Panc1 (cell line): ENCODE measurements around the gene SUMF1. TPM values are rescaled to one million over a fixed set of nuclear protein-coding genes. Genes with fewer than 3 reads are reported as not detected.

Source experiments
- ATAC-seq: fragments of 200-7000 bp; cut with Tn5 transposase; 2 replicates; pipeline ENCODE4 v1.9.1; 2020; ENCODE audit warnings: mild to moderate bottlenecking, moderate library complexity
- BruUV-seq: library from RNA; stranded (reverse); fragments of 400-500 nt; replicated peaks from 2 replicates; lab custom pipeline; 2021; lab: Mats Ljungman, UMichigan
- CTCF ChIA-PET: fragments of 300-600 bp; sonication (Branson Sonifier 250); formaldehyde crosslinking; loops from one replicate; lab custom pipeline; 2022; ENCODE audit warnings: antibody characterized with exemption; lab: Charles Lee
- POLR2A ChIA-PET: fragments of 300-600 bp; sonication (Branson Sonifier 250); formaldehyde crosslinking; loops from one replicate; lab custom pipeline; 2022; ENCODE audit warnings: antibody characterized with exemption; lab: Charles Lee
- DNase-seq: peaks from one replicate; pipeline ENCODE4 v3.0.0-alpha.2; 2010; ENCODE audit warnings: low read depth, low spot score
- H3K27ac ChIP-seq: 2 replicates; pipeline ENCODE4 v1.5.1; 2011; ENCODE audit warnings: mild to moderate bottlenecking, low read length, inconsistent platforms
- H3K27me3 ChIP-seq: fragments of 200-500 bp; sonication (Bioruptor generic); 2 replicates; pipeline ENCODE4 v1.6.0; 2014; ENCODE audit warnings: low read length, inconsistent platforms; ENCODE audit not compliant: control insufficient read depth, insufficient read depth
- H3K36me3 ChIP-seq: fragments of 200-500 bp; sonication (Bioruptor generic); 2 replicates; pipeline ENCODE4 v1.5.1; 2014; ENCODE audit warnings: inconsistent platforms, mild to moderate bottlenecking, low read length, moderate library complexity; ENCODE audit not compliant: control insufficient read depth, insufficient read depth
- H3K4me1 ChIP-seq: 2 replicates; pipeline ENCODE4 v1.5.1; 2011; ENCODE audit warnings: inconsistent platforms, mild to moderate bottlenecking, low read length, moderate library complexity; ENCODE audit not compliant: control insufficient read depth, insufficient read depth
- H3K4me3 ChIP-seq, 2 experiments: 2 replicates each; pipeline ENCODE4 v1.5.1; 2011 to 2012; ENCODE audit warnings: low read depth in 2 of 2, low read length in 2 of 2, mild to moderate bottlenecking in 2 of 2, inconsistent platforms in 1 of 2, moderate library complexity in 1 of 2
- H3K9me3 ChIP-seq: fragments of 200-500 bp; sonication (Bioruptor generic); 2 replicates; pipeline ENCODE4 v1.5.1; 2014; ENCODE audit warnings: low read depth, mild to moderate bottlenecking, inconsistent platforms, low read length, moderate library complexity; ENCODE audit not compliant: control insufficient read depth, insufficient read depth
- POLR2AphosphoS5 ChIP-seq: IDR thresholded peaks from 2 replicates; pipeline ENCODE4 v1.6.1; 2012; ENCODE audit warnings: mild to moderate bottlenecking, low read depth, low read length, moderate library complexity
- SIN3A ChIP-seq: IDR thresholded peaks from 2 replicates; pipeline ENCODE4 v1.6.1; 2012; ENCODE audit warnings: low read depth, mild to moderate bottlenecking, low read length, moderate library complexity, borderline replicate concordance; ENCODE audit not compliant: insufficient read depth
- TCF7L2 ChIP-seq: IDR thresholded peaks from 2 replicates; pipeline ENCODE4 v1.6.1; 2011; ENCODE audit warnings: mild to moderate bottlenecking, low read depth, low read length, inconsistent platforms
- in situ Hi-C: cut with HindIII; loops from 2 replicates; pipeline ENCODE4 v1.10.0; 2016; ENCODE audit warnings: low sequenced_read_pairs, low pct_unique_long_range_greater_than_20kb
- intact Hi-C: fragments of 100-400 bp; cut with micrococcal nuclease; formaldehyde crosslinking; loops from one replicate; pipeline ENCODE4 v1.10.0; 2022; ENCODE audit not compliant: unreplicated experiment
- total RNA-seq: library from RNA; stranded (reverse); gene quantifications from one replicate; pipeline ENCODE4 v1.2.1, GENCODE V29; 2021; ENCODE audit not compliant: unreplicated experiment
- TF ChIP-seq, protein P1 (sequence below), 2 experiments: IDR thresholded peaks; 2 replicates each; pipeline ENCODE4 v1.6.1; 2011 to 2012; ENCODE audit warnings: low read depth in 2 of 2, control low read depth in 1 of 2, low read length in 1 of 2, mild to moderate bottlenecking in 1 of 2, moderate library complexity in 1 of 2; ENCODE audit not compliant: insufficient read depth in 1 of 2
- TF ChIP-seq, protein P2 (sequence below): fragments of 450-650 bp; IDR thresholded peaks from 2 replicates; pipeline ENCODE4 v1.5.1; 2017; ENCODE audit warnings: mild to moderate bottlenecking

SUMF1 gene
- total RNA-seq, 1 experiment from 2014 or later, result 15.5 TPM

DNA sequence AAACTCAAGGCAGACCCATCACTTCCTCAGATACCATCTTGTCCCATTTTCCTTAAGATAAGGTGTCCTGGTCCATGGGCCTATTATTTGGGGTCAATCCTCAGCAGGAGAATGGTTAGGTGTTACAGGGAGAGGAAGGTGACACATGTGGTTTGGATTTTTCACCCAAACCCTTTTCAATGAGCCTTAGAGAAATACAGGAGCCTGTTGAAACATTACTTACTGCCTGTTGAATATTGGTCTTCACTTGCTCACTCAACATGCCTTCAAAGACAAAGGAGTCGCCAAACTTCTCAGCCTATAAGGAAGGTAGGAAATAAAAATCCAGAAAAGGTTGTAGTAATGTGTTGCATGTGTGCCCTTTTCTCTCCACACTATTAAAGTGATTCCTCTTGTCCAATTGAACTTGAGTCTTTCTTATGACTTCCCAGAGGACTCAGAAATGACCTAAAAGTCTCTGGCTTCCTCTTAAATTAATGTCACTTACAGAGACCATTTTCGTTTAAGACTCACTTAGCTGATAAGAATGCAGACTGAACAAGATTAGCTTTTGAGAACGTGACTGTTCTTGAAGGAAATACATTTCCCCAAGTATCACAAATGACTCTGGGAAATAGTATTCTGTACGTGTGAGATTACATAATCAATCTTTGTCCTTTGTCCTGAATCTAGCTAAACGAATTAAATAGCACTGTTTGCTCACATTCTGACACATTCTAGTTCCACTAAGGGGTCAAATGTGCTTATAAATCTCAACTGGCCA is 17.8 kb downstream of the SUMF1 start:
- Histone ChIP-seq H3K4me3 (no peak overlapping the region), H3K4me1 (no peaks in the 10 kb centered on the region), H3K36me3 (no peaks in the 10 kb centered on the region), H3K9me3 (no peaks in the 10 kb centered on the region), H3K27ac (no peak overlapping the region), H3K27me3 (no peaks in the 10 kb centered on the region)
- intact Hi-C loops, result no loop called here
- BruUV-seq, result no TSS peak
- in situ Hi-C loops, result no loop called here
- DNase-seq (no peak), ATAC-seq (no peak)
- no peak for TF ChIP-seq SIN3A
- no peak for TF ChIP-seq POLR2AphosphoS5
- TF ChIP-seq, protein P1, sequence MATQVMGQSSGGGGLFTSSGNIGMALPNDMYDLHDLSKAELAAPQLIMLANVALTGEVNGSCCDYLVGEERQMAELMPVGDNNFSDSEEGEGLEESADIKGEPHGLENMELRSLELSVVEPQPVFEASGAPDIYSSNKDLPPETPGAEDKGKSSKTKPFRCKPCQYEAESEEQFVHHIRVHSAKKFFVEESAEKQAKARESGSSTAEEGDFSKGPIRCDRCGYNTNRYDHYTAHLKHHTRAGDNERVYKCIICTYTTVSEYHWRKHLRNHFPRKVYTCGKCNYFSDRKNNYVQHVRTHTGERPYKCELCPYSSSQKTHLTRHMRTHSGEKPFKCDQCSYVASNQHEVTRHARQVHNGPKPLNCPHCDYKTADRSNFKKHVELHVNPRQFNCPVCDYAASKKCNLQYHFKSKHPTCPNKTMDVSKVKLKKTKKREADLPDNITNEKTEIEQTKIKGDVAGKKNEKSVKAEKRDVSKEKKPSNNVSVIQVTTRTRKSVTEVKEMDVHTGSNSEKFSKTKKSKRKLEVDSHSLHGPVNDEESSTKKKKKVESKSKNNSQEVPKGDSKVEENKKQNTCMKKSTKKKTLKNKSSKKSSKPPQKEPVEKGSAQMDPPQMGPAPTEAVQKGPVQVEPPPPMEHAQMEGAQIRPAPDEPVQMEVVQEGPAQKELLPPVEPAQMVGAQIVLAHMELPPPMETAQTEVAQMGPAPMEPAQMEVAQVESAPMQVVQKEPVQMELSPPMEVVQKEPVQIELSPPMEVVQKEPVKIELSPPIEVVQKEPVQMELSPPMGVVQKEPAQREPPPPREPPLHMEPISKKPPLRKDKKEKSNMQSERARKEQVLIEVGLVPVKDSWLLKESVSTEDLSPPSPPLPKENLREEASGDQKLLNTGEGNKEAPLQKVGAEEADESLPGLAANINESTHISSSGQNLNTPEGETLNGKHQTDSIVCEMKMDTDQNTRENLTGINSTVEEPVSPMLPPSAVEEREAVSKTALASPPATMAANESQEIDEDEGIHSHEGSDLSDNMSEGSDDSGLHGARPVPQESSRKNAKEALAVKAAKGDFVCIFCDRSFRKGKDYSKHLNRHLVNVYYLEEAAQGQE (IDR thresholded peaks at IDR 0.05; ENCODE audit: insufficient read depth in 1 of 2, low read depth in 2 of 2, low read length in 1 of 2), result no peak
- TF ChIP-seq TCF7L2, result no peak
- TF ChIP-seq, protein P2, sequence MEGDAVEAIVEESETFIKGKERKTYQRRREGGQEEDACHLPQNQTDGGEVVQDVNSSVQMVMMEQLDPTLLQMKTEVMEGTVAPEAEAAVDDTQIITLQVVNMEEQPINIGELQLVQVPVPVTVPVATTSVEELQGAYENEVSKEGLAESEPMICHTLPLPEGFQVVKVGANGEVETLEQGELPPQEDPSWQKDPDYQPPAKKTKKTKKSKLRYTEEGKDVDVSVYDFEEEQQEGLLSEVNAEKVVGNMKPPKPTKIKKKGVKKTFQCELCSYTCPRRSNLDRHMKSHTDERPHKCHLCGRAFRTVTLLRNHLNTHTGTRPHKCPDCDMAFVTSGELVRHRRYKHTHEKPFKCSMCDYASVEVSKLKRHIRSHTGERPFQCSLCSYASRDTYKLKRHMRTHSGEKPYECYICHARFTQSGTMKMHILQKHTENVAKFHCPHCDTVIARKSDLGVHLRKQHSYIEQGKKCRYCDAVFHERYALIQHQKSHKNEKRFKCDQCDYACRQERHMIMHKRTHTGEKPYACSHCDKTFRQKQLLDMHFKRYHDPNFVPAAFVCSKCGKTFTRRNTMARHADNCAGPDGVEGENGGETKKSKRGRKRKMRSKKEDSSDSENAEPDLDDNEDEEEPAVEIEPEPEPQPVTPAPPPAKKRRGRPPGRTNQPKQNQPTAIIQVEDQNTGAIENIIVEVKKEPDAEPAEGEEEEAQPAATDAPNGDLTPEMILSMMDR, result no peak
- ChIA-PET POLR2A (no interaction called here), CTCF (no interaction called here)

DNA sequence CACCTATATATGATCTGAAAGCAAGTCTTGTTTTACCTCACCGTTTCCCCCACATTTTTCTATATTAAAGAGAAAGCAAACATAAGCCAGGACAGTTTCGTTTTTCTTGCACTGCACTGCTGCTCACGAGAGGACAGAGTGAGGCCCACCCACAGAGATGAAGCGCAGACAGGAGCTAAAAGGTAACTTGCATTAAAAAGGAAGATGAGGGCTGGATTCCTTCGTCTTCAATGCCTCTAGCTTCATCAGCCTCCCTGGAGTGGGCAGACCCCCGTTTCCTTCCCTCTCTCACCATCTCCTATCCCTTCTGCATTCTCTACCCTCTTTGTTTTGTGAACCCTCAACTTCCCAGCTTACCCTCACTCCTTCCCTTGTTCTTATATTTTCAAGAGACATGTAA is 18.9 kb downstream of the SUMF1 start:
- POLR2A ChIA-PET, result no interaction called here
- BruUV-seq, result no TSS peak
- no peak overlapping the region for H3K4me3 ChIP-seq
- intact Hi-C loops, result no loop called here
- CTCF ChIA-PET, result no interaction called here
- no peak for DNase-seq
- no peaks in the 10 kb centered on the region for H3K9me3 ChIP-seq
- ATAC-seq, result no peak
- TF ChIP-seq POLR2AphosphoS5 (no peak), SIN3A (no peak), TCF7L2 (no peak)
- TF ChIP-seq, protein P2, result no peak
- TF ChIP-seq, protein P1 (IDR thresholded peaks at IDR 0.05; ENCODE audit: insufficient read depth in 1 of 2, low read depth in 2 of 2, low read length in 1 of 2), result no peak
- H3K27ac ChIP-seq, result no peak overlapping the region
- no peaks in the 10 kb centered on the region for H3K4me1 ChIP-seq
- H3K36me3 ChIP-seq, result no peaks in the 10 kb centered on the region; the same call in 1 of the 2 replicates
- no peaks in the 10 kb centered on the region for H3K27me3 ChIP-seq
- in situ Hi-C loops, result no loop called here
